Neural crest cell (in vitro differentiated cells): Measurements from ENCODE around the gene FMNL2. TPM values are rescaled to one million over a fixed set of nuclear protein-coding genes. Genes with fewer than 3 reads are reported as not detected.

Source experiments
- DNase-seq: peaks from one replicate; pipeline ENCODE4 v3.0.0; 2021; ENCODE audit warnings: low read depth, mixed read lengths, low spot score
- H3K27ac Mint-ChIP-seq: one replicate; pipeline ENCODE4 v1.8.0; 2021; ENCODE audit warnings: mild to moderate bottlenecking, mixed read lengths; ENCODE audit not compliant: unreplicated experiment
- H3K27me3 Mint-ChIP-seq: 2 replicates; pipeline ENCODE4 v1.8.0; 2021; ENCODE audit warnings: low read depth, mild to moderate bottlenecking, mixed read lengths
- H3K36me3 Mint-ChIP-seq: 2 replicates; pipeline ENCODE4 v1.8.0; 2021; ENCODE audit warnings: low read depth, mild to moderate bottlenecking, mixed read lengths
- H3K4me1 Mint-ChIP-seq: 2 replicates; pipeline ENCODE4 v1.8.0; 2021; ENCODE audit warnings: mixed read lengths
- H3K4me3 Mint-ChIP-seq: one replicate; pipeline ENCODE4 v1.8.0; 2021; ENCODE audit warnings: mild to moderate bottlenecking, mixed read lengths
- H3K9me3 Mint-ChIP-seq: 2 replicates; pipeline ENCODE4 v1.8.0; 2021; ENCODE audit warnings: mixed read lengths
- total RNA-seq: library from RNA; stranded (reverse); gene quantifications from 2 replicates; pipeline ENCODE4 v1.2.1, GENCODE V29; 2021
- TF ChIP-seq, protein P1 (sequence below): fragments of 200-600 bp; sonication (generic); conservative IDR thresholded peaks from 2 replicates; pipeline ENCODE4 v1.5.0; 2021; ENCODE audit warnings: antibody characterized with exemption, mild to moderate bottlenecking

FMNL2 gene
- total RNA-seq, 1 donor from 2014 or later, result 54.9 TPM

DNA sequence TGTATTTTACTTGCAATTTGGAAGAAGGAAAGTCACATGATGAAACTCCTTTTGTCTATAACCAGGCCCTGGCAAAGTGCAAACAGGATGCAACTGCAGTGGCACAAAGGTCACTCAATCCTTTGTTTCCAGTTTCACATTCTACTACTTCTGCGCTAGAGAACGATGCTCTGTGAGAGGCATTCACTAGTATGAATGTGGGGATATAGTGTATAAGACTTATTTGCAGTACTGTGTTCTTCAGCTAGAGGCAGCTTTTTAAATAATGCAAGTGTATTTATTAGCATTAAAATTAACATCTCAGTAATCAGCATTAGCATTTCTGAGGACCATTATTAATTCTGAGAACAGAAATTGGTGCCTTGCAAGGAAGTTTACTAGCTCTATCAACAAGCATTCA is 313.4 kb downstream of the FMNL2 start:
- Mint-ChIP-seq H3K36me3 (peaks cover 11% of the 10 kb centered on the region), H3K9me3 (no peaks in the 10 kb centered on the region), H3K27me3 (no peaks in the 10 kb centered on the region), H3K4me1 (peaks cover 22% of the 10 kb centered on the region), H3K4me3 (peak overlapping the region; percentile 68), H3K27ac (peak overlapping the region; percentile 22)
- TF ChIP-seq, protein P1, sequence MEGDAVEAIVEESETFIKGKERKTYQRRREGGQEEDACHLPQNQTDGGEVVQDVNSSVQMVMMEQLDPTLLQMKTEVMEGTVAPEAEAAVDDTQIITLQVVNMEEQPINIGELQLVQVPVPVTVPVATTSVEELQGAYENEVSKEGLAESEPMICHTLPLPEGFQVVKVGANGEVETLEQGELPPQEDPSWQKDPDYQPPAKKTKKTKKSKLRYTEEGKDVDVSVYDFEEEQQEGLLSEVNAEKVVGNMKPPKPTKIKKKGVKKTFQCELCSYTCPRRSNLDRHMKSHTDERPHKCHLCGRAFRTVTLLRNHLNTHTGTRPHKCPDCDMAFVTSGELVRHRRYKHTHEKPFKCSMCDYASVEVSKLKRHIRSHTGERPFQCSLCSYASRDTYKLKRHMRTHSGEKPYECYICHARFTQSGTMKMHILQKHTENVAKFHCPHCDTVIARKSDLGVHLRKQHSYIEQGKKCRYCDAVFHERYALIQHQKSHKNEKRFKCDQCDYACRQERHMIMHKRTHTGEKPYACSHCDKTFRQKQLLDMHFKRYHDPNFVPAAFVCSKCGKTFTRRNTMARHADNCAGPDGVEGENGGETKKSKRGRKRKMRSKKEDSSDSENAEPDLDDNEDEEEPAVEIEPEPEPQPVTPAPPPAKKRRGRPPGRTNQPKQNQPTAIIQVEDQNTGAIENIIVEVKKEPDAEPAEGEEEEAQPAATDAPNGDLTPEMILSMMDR, result peak; percentile 54
- no peak for DNase-seq

DNA sequence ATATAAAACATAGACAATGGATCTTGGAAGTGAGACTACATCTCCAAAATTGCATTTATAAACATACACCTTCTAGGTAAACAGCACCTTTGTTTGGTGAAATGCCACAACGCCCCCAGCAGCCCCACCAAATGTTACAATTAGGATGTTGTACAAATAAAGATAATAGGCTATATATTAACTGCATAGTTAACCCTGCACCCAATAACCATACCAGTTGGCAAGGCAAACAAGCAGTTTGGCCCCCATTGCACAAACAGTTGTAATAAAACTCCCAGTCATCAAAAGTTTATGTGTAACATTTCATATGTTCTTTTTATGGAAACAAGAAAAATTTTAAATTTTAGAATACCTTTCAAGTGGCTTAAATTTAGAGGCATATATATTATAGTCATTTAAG is 315.0 kb downstream of the FMNL2 start:
- Mint-ChIP-seq H3K36me3 (peaks cover 5% of the 10 kb centered on the region), H3K27ac (no peak overlapping the region), H3K4me1 (peaks cover 22% of the 10 kb centered on the region), H3K9me3 (no peaks in the 10 kb centered on the region), H3K4me3 (no peak overlapping the region), H3K27me3 (no peaks in the 10 kb centered on the region)
- TF ChIP-seq, protein P1, result no peak
- no peak for DNase-seq

DNA sequence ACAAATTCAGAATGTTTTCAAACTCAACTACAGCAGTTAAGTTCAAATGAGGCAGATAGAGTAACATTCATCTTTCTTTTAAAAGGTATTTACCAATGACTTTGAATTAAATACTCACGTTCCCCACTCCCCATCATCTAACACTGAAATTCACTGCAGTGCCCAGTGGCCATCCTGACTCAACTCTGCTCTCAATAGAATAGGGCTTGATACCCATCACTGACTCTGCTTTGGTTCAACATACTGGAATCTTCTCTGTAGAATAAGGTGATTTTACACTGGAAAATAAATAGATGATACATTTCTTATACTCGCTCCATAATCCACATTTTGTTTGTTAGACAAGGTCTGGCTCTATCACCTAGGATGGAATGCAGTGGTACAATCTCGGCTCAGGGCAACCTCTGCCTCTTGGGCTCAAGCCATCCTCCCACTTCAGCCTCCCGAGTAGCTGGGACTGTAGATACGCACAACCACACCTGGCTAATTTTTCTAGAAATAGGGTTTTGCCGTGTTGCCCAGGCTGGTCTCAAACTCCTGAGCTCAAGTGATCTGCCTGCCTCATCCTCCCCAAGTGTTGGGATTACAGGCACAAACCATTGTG is 315.9 kb downstream of the FMNL2 start:
- TF ChIP-seq, protein P1, result no peak
- DNase-seq, result no peak
- Mint-ChIP-seq H3K27me3 (no peaks in the 10 kb centered on the region), H3K27ac (peak overlapping the region; percentile 53), H3K4me3 (no peak overlapping the region), H3K36me3 (peaks cover 5% of the 10 kb centered on the region), H3K9me3 (no peaks in the 10 kb centered on the region), H3K4me1 (peaks cover 22% of the 10 kb centered on the region)

DNA sequence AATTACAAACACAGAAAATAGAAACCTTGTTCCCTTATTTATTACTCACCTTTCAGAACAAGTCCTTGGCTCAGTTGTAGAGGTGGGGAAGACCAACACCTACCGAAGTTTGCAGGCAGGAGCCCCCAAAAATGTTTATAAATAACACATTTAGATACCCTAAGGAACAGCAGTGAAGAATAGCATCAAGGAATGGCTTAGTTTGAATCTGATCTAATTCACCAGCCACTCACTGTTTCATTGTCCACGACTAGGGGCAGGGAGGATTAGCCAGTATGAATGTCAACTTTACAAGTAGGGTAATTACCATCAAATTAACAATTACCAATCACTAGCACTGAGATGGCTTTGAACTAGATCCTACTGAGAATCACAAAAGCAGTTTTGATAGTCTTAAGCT is 316.9 kb downstream of the FMNL2 start:
- H3K9me3 Mint-ChIP-seq, result no peaks in the 10 kb centered on the region
- no peak overlapping the region for H3K4me3 Mint-ChIP-seq
- H3K27ac Mint-ChIP-seq, result no peak overlapping the region
- H3K27me3 Mint-ChIP-seq, result no peaks in the 10 kb centered on the region
- no peak for DNase-seq
- TF ChIP-seq, protein P1, result no peak
- peaks cover 7% of the 10 kb centered on the region for H3K36me3 Mint-ChIP-seq
- peaks cover 19% of the 10 kb centered on the region for H3K4me1 Mint-ChIP-seq

DNA sequence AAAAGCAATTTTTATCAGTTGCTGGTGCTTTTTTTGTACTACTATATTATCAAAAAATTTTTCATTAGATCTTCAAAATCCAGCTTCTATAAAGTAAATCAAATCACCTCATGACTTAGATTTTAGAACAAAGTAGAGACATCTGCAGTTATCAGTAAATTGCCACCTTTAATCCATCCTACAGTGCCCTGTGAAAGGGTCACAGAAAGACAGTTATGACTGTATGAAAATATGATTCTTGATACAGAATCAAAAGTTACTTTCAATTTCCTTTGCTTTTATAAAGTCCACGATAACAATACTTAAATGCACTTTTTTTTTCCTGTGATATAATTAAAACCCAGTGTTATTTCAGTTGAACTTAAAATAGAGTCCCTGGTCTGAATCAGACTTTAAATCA is 320.9 kb downstream of the FMNL2 start:
- Mint-ChIP-seq H3K4me3 (no peak overlapping the region), H3K4me1 (no peaks in the 10 kb centered on the region), H3K9me3 (no peaks in the 10 kb centered on the region), H3K27ac (no peak overlapping the region), H3K36me3 (peaks cover 14% of the 10 kb centered on the region), H3K27me3 (no peaks in the 10 kb centered on the region)
- no peak for DNase-seq
- TF ChIP-seq, protein P1, result no peak
